Kidney epithelial cell (primary cell): ENCODE measurements around the gene NR3C1. TPM values are rescaled to one million over a fixed set of nuclear protein-coding genes. Genes with fewer than 3 reads are reported as not detected.

ENCODE experiments used
- DNase-seq: peaks from one replicate; pipeline ENCODE4 v3.0.0-alpha.2; 2010; ENCODE audit warnings: low read depth
- H3K27me3 ChIP-seq: 2 replicates; pipeline ENCODE4 v1.6.0; 2011; ENCODE audit warnings: low read length; ENCODE audit not compliant: control insufficient read depth, insufficient read depth
- H3K36me3 ChIP-seq: 2 replicates; pipeline ENCODE4 v1.5.1; 2011; ENCODE audit warnings: low read length; ENCODE audit not compliant: control insufficient read depth, insufficient read depth
- H3K4me3 ChIP-seq: 2 replicates; pipeline ENCODE4 v1.5.1; 2011; ENCODE audit warnings: low read depth, mild to moderate bottlenecking, control low read depth, low read length
- CTCF ChIP-seq: IDR thresholded peaks from 2 replicates; pipeline ENCODE4 v1.5.1; 2011; ENCODE audit warnings: mild to moderate bottlenecking, moderate library complexity, low read length, control low read depth, inconsistent platforms; ENCODE audit not compliant: insufficient read depth, poor library complexity, severe bottlenecking
- total RNA-seq: library from RNA; depleted of rRNA; stranded (reverse); fragments of >200 nt; gene quantifications from 2 replicates; pipeline ENCODE4 v1.2.3, GENCODE V29; 2015

NR3C1 gene
- total RNA-seq, 1 donor from 2014 or later, result 18.3 TPM

GRCh38 chr5:143425835-143426234, 22.3 kb upstream of the NR3C1 start:
- no peak for TF ChIP-seq CTCF
- H3K36me3 ChIP-seq, result no peaks in the 10 kb centered on the region
- H3K4me3 ChIP-seq, result no peak overlapping the region
- H3K27me3 ChIP-seq, result no peaks in the 10 kb centered on the region
- DNase-seq, result no peak

GRCh38 chr5:143418140-143418866, 14.8 kb upstream of the NR3C1 start:
- no peak for DNase-seq
- no peak overlapping the region for H3K4me3 ChIP-seq

GRCh38 chr5:143417503-143418139, 14.1 kb upstream of the NR3C1 start:
- TF ChIP-seq CTCF, result no peak
- no peaks in the 10 kb centered on the region for H3K36me3 ChIP-seq
- no peak for DNase-seq
- H3K27me3 ChIP-seq, result no peaks in the 10 kb centered on the region
- no peak overlapping the region for H3K4me3 ChIP-seq

More at GRCh38 chr5:143418140-143418866, 14.8 kb upstream of the NR3C1 start:
- Histone ChIP-seq H3K27me3 (no peaks in the 10 kb centered on the region), H3K36me3 (no peaks in the 10 kb centered on the region)
- TF ChIP-seq CTCF, result no peak

- TF ChIP-seq CTCF, result no peak
- H3K4me3 ChIP-seq, result no peak overlapping the region
- no peaks in the 10 kb centered on the region for H3K27me3 ChIP-seq
- no peaks in the 10 kb centered on the region for H3K36me3 ChIP-seq
- DNase-seq, result no peak
Measured at GRCh38 chr5:143416411-143416810, 12.9 kb upstream of the NR3C1 start.

- Histone ChIP-seq H3K4me3 (no peak overlapping the region), H3K36me3 (no peaks in the 10 kb centered on the region), H3K27me3 (no peaks in the 10 kb centered on the region)
- TF ChIP-seq CTCF, result no peak
- no peak for DNase-seq
Measured at GRCh38 chr5:143413958-143414669, 10.6 kb upstream of the NR3C1 start.
